HG03571 (cell line): ENCODE data around the gene PRDX4.
"Not testable (repeated sequence)": the region's sequence is repeated elsewhere in the genome, so short reads cannot be mapped to it uniquely, and the experiment has no call there.

ENCODE experiments used
- ATAC-seq: cut with Tn5 transposase; IDR thresholded peaks from one replicate; pipeline ENCODE4 v1.9.1; 2021; ENCODE audit not compliant: unreplicated experiment

PRDX4 gene

GRCh38 chrX:23667239-23668177 is at the start of gene PRDX4:
Gene PRDX4 (plus strand): TSS chrX:23667493. CDS start chrX:23667571, 78 bp downstream.
- peak; percentile 57 for ATAC-seq

GRCh38 chrX:23621621-23622265 is 45.5 kb upstream of the PRDX4 start:
- no peak for ATAC-seq

GRCh38 chrX:23623797-23624196 is 43.5 kb upstream of the PRDX4 start:
- no peak for ATAC-seq

- no peak for ATAC-seq
Measured at GRCh38 chrX:23626651-23627050, 40.6 kb upstream of the PRDX4 start.

GRCh38 chrX:23628131-23628530 is 39.2 kb upstream of the PRDX4 start:
- ATAC-seq: no peak

GRCh38 chrX:23631136-23631535 is 36.2 kb upstream of the PRDX4 start:
- ATAC-seq: no peak

GRCh38 chrX:23633834-23634580 is 33.3 kb upstream of the PRDX4 start:
- ATAC-seq: no peak

- no peak for ATAC-seq
Measured at GRCh38 chrX:23637187-23637586, 30.1 kb upstream of the PRDX4 start.

GRCh38 chrX:23643020-23643419 is 24.3 kb upstream of the PRDX4 start:
- no peak for ATAC-seq

- ATAC-seq: no peak
Measured at GRCh38 chrX:23644744-23645143, 22.5 kb upstream of the PRDX4 start.

- ATAC-seq: no peak
Measured at GRCh38 chrX:23656091-23656490, 11.2 kb upstream of the PRDX4 start.

- ATAC-seq: no peak
Measured at GRCh38 chrX:23656684-23657083, 10.6 kb upstream of the PRDX4 start.

- no peak for ATAC-seq
Measured at GRCh38 chrX:23659339-23659738, 8.0 kb upstream of the PRDX4 start.

- ATAC-seq: not testable (repeated sequence)
Measured at GRCh38 chrX:23660083-23660765, 7.1 kb upstream of the PRDX4 start.

- ATAC-seq: no peak
Measured at GRCh38 chrX:23660766-23661132, 6.5 kb upstream of the PRDX4 start.

GRCh38 chrX:23661671-23662070 is 5.6 kb upstream of the PRDX4 start:
- no peak for ATAC-seq

GRCh38 chrX:23662187-23662586 is 5.1 kb upstream of the PRDX4 start:
- peak; percentile 57 for ATAC-seq

GRCh38 chrX:23662853-23663252 is 4.4 kb upstream of the PRDX4 start:
- ATAC-seq: no peak

- ATAC-seq: no peak
Measured at GRCh38 chrX:23664496-23664895, 2.8 kb upstream of the PRDX4 start.

- no peak for ATAC-seq
Measured at GRCh38 chrX:23666282-23666681, 1.0 kb upstream of the PRDX4 start.

GRCh38 chrX:23668335-23668734 is 1.0 kb downstream of the PRDX4 start:
- ATAC-seq: peak; percentile 45
